SU-DHL-6 (cell line): ENCODE measurements around the gene OMP.

Experiments used
- CTCF ChIP-seq: fragments of 200-600 bp; sonication (generic); IDR thresholded peaks from one replicate; pipeline ENCODE4 v1.5.1; 2017; ENCODE audit warnings: antibody characterized with exemption, mild to moderate bottlenecking, low read length, moderate library complexity; ENCODE audit not compliant: insufficient read depth, poor library complexity, severe bottlenecking
- EZH2phosphoT487 ChIP-seq: fragments of 200-600 bp; sonication (generic), shearing (Covaris generic); conservative IDR thresholded peaks from 2 replicates; pipeline ENCODE4 v1.6.1; 2018; ENCODE audit warnings: mild to moderate bottlenecking, antibody characterized with exemption, low read length, moderate library complexity, mixed read lengths

- TF ChIP-seq EZH2phosphoT487 (no peak), CTCF (no peak)
Observed at GRCh38 chr11:77129842-77130756, 27.5 kb downstream of the OMP start.
